Colonic mucosa (tissue), 4 donors: ENCODE data around the gene BLVRB. TPM values are rescaled to one million over a fixed set of nuclear protein-coding genes. Genes with fewer than 3 reads are reported as not detected.
"Not testable (repeated sequence)": the region's sequence is repeated elsewhere in the genome, so short reads cannot be mapped to it uniquely, and the experiment has no call there.

ENCODE experiments used
- DNase-seq: peaks from one replicate; pipeline ENCODE4 v3.0.0-alpha.2; 2020
- H3K27ac ChIP-seq: fragments of 200-600 bp; one replicate; pipeline ENCODE4 v1.8.0; 2021
- H3K27me3 ChIP-seq: fragments of 200-600 bp; one replicate; pipeline ENCODE4 v1.8.0; 2021
- H3K36me3 ChIP-seq: fragments of 200-600 bp; one replicate; pipeline ENCODE4 v1.8.0; 2021
- H3K4me1 ChIP-seq: fragments of 200-600 bp; one replicate; pipeline ENCODE4 v1.8.0; 2021; ENCODE audit warnings: mild to moderate bottlenecking
- H3K4me3 ChIP-seq: fragments of 200-600 bp; one replicate; pipeline ENCODE4 v1.8.0; 2021
- H3K9ac ChIP-seq, 2 donors: one replicate each; pipeline ENCODE4 v1.7.0; 2013; ENCODE audit warnings: control low read depth in 2 of 2, low read depth in 2 of 2, low read length in 2 of 2
- H3K9me3 ChIP-seq: fragments of 200-600 bp; one replicate; pipeline ENCODE4 v1.8.0; 2021
- intact Hi-C: fragments of 100-400 bp; cut with DNase I; formaldehyde crosslinking; loops from one replicate; pipeline ENCODE4 v1.14.1; 2022
- total RNA-seq, 2 donors: library from RNA; stranded (reverse); fragmentation: NEBNext Ultra II Directional in 1 of 2; extraction: Animal tissue kit (Norgen Biotek cat#: 25700) in 1 of 2; gene quantifications; one replicate each; pipeline ENCODE4 v1.2.1, GENCODE V29; 2021
- TF ChIP-seq, protein P1 (sequence below): fragments of 200-600 bp; IDR thresholded peaks from one replicate; pipeline ENCODE4 v1.8.0; 2022; ENCODE audit warnings: antibody characterized with exemption, mild to moderate bottlenecking
- donor health status: healthy.
- donor health status: DM: no; HTN: no; CAD: no.
- donor health status: DM: no; HTN: no; CAD: no.

BLVRB gene
- total RNA-seq, 2 donors from 2014 or later, result 76.5 to 94.9 TPM

DNA sequence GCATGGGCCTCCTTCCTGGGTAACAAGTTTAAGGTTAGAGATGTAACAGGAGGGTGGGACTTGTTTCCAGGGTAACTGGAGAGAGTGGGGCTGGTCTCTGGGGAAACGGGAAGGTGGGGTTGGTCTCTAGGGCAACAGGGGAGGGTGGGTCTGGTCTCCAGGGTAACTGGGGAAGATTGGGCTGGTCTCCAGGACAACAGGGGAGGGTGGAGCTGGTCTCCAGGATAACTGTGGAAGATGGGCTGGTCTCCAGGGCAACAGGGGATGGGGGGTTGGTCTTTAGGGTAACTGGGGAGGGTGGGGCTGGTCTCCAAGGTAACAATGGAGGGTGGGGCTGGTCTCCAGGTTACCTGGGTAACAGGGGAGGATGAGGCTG lies 37.8 kb upstream of the BLVRB start:
- H3K9ac ChIP-seq, result no peak overlapping the region
- no peak overlapping the region for H3K27ac ChIP-seq
- TF ChIP-seq, protein P1, sequence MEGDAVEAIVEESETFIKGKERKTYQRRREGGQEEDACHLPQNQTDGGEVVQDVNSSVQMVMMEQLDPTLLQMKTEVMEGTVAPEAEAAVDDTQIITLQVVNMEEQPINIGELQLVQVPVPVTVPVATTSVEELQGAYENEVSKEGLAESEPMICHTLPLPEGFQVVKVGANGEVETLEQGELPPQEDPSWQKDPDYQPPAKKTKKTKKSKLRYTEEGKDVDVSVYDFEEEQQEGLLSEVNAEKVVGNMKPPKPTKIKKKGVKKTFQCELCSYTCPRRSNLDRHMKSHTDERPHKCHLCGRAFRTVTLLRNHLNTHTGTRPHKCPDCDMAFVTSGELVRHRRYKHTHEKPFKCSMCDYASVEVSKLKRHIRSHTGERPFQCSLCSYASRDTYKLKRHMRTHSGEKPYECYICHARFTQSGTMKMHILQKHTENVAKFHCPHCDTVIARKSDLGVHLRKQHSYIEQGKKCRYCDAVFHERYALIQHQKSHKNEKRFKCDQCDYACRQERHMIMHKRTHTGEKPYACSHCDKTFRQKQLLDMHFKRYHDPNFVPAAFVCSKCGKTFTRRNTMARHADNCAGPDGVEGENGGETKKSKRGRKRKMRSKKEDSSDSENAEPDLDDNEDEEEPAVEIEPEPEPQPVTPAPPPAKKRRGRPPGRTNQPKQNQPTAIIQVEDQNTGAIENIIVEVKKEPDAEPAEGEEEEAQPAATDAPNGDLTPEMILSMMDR, result no peak
- no peaks in the 10 kb centered on the region for H3K9me3 ChIP-seq
- no peak for DNase-seq
- H3K4me1 ChIP-seq, result no peaks in the 10 kb centered on the region
- intact Hi-C loops, result no loop called here
- H3K4me3 ChIP-seq, result no peak overlapping the region
- H3K27me3 ChIP-seq, result no peaks in the 10 kb centered on the region
- no peaks in the 10 kb centered on the region for H3K36me3 ChIP-seq

- H3K9me3 ChIP-seq, result no peaks in the 10 kb centered on the region
- no peak overlapping the region for H3K27ac ChIP-seq
- no peaks in the 10 kb centered on the region for H3K27me3 ChIP-seq
- H3K4me3 ChIP-seq, result no peak overlapping the region
- no peaks in the 10 kb centered on the region for H3K36me3 ChIP-seq
- H3K9ac ChIP-seq, result no peak overlapping the region
- TF ChIP-seq, protein P1, result no peak
- DNase-seq, result no peak
- intact Hi-C loops, result no loop called here
- H3K4me1 ChIP-seq, result no peaks in the 10 kb centered on the region
These were observed 37.2 kb upstream of the BLVRB start for GRCh38 chr19:40502647-40503319.

GRCh38 chr19:40502081-40502480 lies 36.5 kb upstream of the BLVRB start:
- DNase-seq, result no peak

DNA sequence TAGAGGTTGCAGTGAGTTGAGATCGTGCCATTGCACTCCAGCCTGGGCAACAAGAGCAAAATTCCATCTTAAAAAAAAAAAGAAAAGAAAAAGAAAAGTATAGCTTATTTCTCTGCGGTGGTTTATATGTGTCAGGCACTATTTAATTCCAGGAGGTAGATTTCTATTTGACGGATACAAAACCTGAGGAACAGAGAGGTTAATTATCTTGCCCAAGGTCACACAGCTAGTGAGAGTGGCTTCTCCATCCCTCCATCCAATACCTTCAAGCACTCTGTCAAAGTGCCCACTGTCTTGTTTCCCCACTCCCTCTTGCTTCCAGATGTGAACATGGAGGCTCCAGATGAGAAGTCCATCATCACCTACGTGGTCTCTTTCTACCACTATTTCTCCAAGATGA lies 36.1 kb upstream of the BLVRB start:
- no peak for DNase-seq

More at GRCh38 chr19:40502081-40502480, 36.5 kb upstream of the BLVRB start:
- H3K27ac ChIP-seq, result no peak overlapping the region
- H3K9me3 ChIP-seq, result no peaks in the 10 kb centered on the region
- intact Hi-C loops, result no loop called here
- no peaks in the 10 kb centered on the region for H3K27me3 ChIP-seq
- no peak overlapping the region for H3K9ac ChIP-seq
- no peaks in the 10 kb centered on the region for H3K4me1 ChIP-seq
- no peaks in the 10 kb centered on the region for H3K36me3 ChIP-seq
- TF ChIP-seq, protein P1, result no peak
- no peak overlapping the region for H3K4me3 ChIP-seq

GRCh38 chr19:40500678-40501530 lies 35.4 kb upstream of the BLVRB start:
- DNase-seq, H3K4me3 ChIP-seq, H3K9me3 ChIP-seq, H3K9ac ChIP-seq, intact Hi-C loops, H3K27me3 ChIP-seq, H3K36me3 ChIP-seq, H3K27ac ChIP-seq, H3K4me1 ChIP-seq: not testable (repeated sequence)

More for the DNA sequence above, 36.1 kb upstream of the BLVRB start:
- H3K9me3 ChIP-seq, result no peaks in the 10 kb centered on the region
- no peak overlapping the region for H3K9ac ChIP-seq
- no peaks in the 10 kb centered on the region for H3K27me3 ChIP-seq
- no peak overlapping the region for H3K27ac ChIP-seq
- no peaks in the 10 kb centered on the region for H3K36me3 ChIP-seq
- no peaks in the 10 kb centered on the region for H3K4me1 ChIP-seq
- intact Hi-C loops, result no loop called here
- no peak overlapping the region for H3K4me3 ChIP-seq
- TF ChIP-seq, protein P1, result no peak

- Histone ChIP-seq H3K9ac (no peak overlapping the region), H3K9me3 (no peaks in the 10 kb centered on the region), H3K27ac (no peak overlapping the region), H3K4me3 (no peak overlapping the region), H3K36me3 (no peaks in the 10 kb centered on the region), H3K27me3 (no peaks in the 10 kb centered on the region), H3K4me1 (no peaks in the 10 kb centered on the region)
- no peak for DNase-seq
- TF ChIP-seq, protein P1, result no peak
- intact Hi-C loops, result no loop called here
These were observed 33.8 kb upstream of the BLVRB start for GRCh38 chr19:40499320-40499719.
